WERI-Rb-1 (cell line): ENCODE data around the gene PILRA.
A peak's percentile ranks its signal among the peaks of the same experiment; 100 is the strongest.
"Not testable (repeated sequence)": the region's sequence is repeated elsewhere in the genome, so short reads cannot be mapped to it uniquely, and the experiment has no call there.

Experiments used
- DNase-seq: peaks from one replicate; pipeline ENCODE4 v3.0.0-alpha.2; 2020
- H3K27ac ChIP-seq: fragments of 250-450 bp; sonication (Bioruptor Pico); 2 replicates; pipeline ENCODE4 v1.5.1; 2020; ENCODE audit warnings: mild to moderate bottlenecking, moderate library complexity
- H3K27me3 ChIP-seq: fragments of 250-450 bp; sonication (Bioruptor Pico); 2 replicates; pipeline ENCODE4 v1.5.1; 2021; ENCODE audit warnings: mild to moderate bottlenecking, low read depth, moderate library complexity; ENCODE audit not compliant: insufficient read depth, severe bottlenecking
- H3K36me3 ChIP-seq: fragments of 250-450 bp; sonication (Bioruptor Pico); 2 replicates; pipeline ENCODE4 v1.5.1; 2020; ENCODE audit warnings: mild to moderate bottlenecking, moderate library complexity
- H3K4me3 ChIP-seq: 2 replicates; pipeline ENCODE4 v1.5.1; 2011; ENCODE audit warnings: low read depth, mild to moderate bottlenecking, control low read depth, low read length
- H3K9me3 ChIP-seq: fragments of 250-450 bp; sonication (Bioruptor Pico); 2 replicates; pipeline ENCODE4 v1.5.1; 2021; ENCODE audit warnings: mild to moderate bottlenecking, moderate library complexity; ENCODE audit not compliant: severe bottlenecking
- CTCF ChIP-seq: IDR thresholded peaks from 2 replicates; pipeline ENCODE4 v1.5.1; 2011; ENCODE audit warnings: low read depth, mild to moderate bottlenecking, control low read depth, inconsistent platforms, low read length

The PILRA gene

GRCh38 chr7:100434297-100435144 is 61.2 kb downstream of the PILRA start:
- Histone ChIP-seq H3K27ac (peak overlapping the region; percentile 88), H3K9me3 (no peaks in the 10 kb centered on the region), H3K36me3 (peaks cover 57% of the 10 kb centered on the region), H3K4me3 (no peak overlapping the region), H3K27me3 (no peaks in the 10 kb centered on the region)
- DNase-seq, result no peak
- no peak for TF ChIP-seq CTCF

GRCh38 chr7:100435401-100436304 is 62.4 kb downstream of the PILRA start:
- peak overlapping the region; percentile 86 for H3K4me3 ChIP-seq
- H3K36me3 ChIP-seq, result peaks cover 51% of the 10 kb centered on the region
- H3K27me3 ChIP-seq, result no peaks in the 10 kb centered on the region
- no peaks in the 10 kb centered on the region for H3K9me3 ChIP-seq
- peak overlapping the region; percentile 88 for H3K27ac ChIP-seq
- TF ChIP-seq CTCF, result no peak
- DNase-seq, result peak; percentile 29

- H3K27me3 ChIP-seq, result no peaks in the 10 kb centered on the region
- no peak for TF ChIP-seq CTCF
- no peak overlapping the region for H3K4me3 ChIP-seq
- H3K9me3 ChIP-seq, result no peaks in the 10 kb centered on the region
- DNase-seq, result no peak
- H3K36me3 ChIP-seq, result peaks cover 34% of the 10 kb centered on the region
- peak overlapping the region; percentile 57 for H3K27ac ChIP-seq
Measured at GRCh38 chr7:100437150-100438100, 64.1 kb downstream of the PILRA start.

DNA sequence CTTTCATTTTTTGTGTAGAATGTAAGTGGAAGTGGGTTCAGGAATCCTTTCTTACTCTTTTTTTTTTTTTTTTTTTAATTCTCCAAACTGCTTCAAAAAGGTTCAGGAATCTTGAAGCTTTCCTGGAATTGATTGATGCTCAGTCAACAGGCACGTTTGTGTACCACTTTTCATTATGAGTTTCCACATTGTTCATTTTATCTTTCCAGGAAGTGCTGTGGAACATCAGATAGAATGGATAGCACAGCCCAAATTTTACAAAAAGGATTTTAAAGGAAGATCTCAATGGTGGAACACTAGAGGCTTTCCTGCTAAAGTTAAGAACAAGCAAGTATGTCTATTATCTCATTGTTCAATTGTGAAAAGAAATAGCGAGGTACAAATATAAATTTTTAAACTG is 64.9 kb downstream of the PILRA start:
- H3K36me3 ChIP-seq, result peaks cover 26% of the 10 kb centered on the region
- DNase-seq, result no peak
- no peak overlapping the region for H3K27ac ChIP-seq
- no peak overlapping the region for H3K4me3 ChIP-seq
- no peak for TF ChIP-seq CTCF
- no peaks in the 10 kb centered on the region for H3K9me3 ChIP-seq
- no peaks in the 10 kb centered on the region for H3K27me3 ChIP-seq

- peaks cover 21% of the 10 kb centered on the region for H3K36me3 ChIP-seq
- not testable (repeated sequence) for DNase-seq, H3K27me3 ChIP-seq, H3K4me3 ChIP-seq, H3K9me3 ChIP-seq, H3K27ac ChIP-seq
Measured at GRCh38 chr7:100438731-100439130, 65.4 kb downstream of the PILRA start.

DNA sequence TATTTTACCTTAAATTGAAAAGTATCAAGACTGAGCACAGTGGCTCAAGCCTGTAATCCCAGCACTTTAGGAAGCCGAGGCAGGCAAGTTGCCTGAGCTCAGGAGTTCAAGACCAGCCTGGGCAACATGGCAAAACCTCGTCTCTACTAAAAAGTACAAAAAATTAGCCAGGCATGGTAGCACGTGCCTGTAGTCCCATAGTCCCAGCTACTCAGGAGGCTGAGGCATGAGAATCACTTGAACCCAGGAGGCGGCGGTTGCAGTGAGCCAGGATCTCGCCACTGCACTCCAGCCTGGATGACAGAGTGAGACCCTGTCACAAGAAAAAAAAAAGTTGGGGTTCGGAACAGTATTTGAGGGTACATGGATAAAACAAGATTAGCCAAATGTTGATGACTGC is 66.0 kb downstream of the PILRA start:
- H3K27ac ChIP-seq, H3K4me3 ChIP-seq, DNase-seq, H3K9me3 ChIP-seq, H3K27me3 ChIP-seq: not testable (repeated sequence)
- peaks cover 15% of the 10 kb centered on the region for H3K36me3 ChIP-seq
